T-cell (primary cell): Measurements from ENCODE around the gene SOCS2. TPM values are rescaled to one million over a fixed set of nuclear protein-coding genes. Genes with fewer than 3 reads are reported as not detected.

Source experiments
- ATAC-seq, 4 experiments: fragments of 200-7000 bp in 3 of 4; fragments of 150-1000 bp in 1 of 4; cut with Tn5 transposase; replicated peaks in 1 of 4; 1 replicate in 3 of 4; 2 replicates in 1 of 4; pipeline ENCODE4 v1.10.0; 2021; ENCODE audit warnings: moderate library complexity in 3 of 4, mild to moderate bottlenecking in 2 of 4, moderate number of reproducible peaks in 1 of 4
- CTCF ChIA-PET, 2 donors: fragments of 300-600 bp; sonication (Branson Sonifier 250); formaldehyde crosslinking; loops; one replicate each; lab custom pipeline; 2022; ENCODE audit warnings: antibody characterized with exemption in 2 of 2; lab: Charles Lee
- POLR2A ChIA-PET, 2 donors: fragments of 300-600 bp; sonication (Branson Sonifier 250); formaldehyde crosslinking; loops; one replicate each; lab custom pipeline; 2022; ENCODE audit warnings: antibody characterized with exemption in 2 of 2; lab: Charles Lee
- DNase-seq, 35 experiments: peaks; one replicate each; pipeline versions ENCODE4 v3.0.0 to v3.0.0-alpha.2; 2013 to 2023
- H3K27ac ChIP-seq: one replicate; pipeline ENCODE4 v1.5.1; 2013; ENCODE audit warnings: low read length
- H3K27me3 ChIP-seq, 2 experiments: replicated peaks in 1 of 2; 1 replicate in 1 of 2; 2 replicates in 1 of 2; pipeline versions ENCODE4 v1.6.1 to v1.7.0; 2013; ENCODE audit warnings: low read length in 1 of 2, mixed read lengths in 1 of 2; ENCODE audit not compliant: control insufficient read depth in 2 of 2, insufficient read depth in 2 of 2; ENCODE audit errors: extremely low read depth in 1 of 2
- H3K36me3 ChIP-seq, 2 donors: 1 replicate in 1 of 2; 2 replicates in 1 of 2; pipeline versions ENCODE4 v1.6.1 to v1.7.0; 2013; ENCODE audit warnings: low read length in 1 of 2; ENCODE audit not compliant: control insufficient read depth in 2 of 2, insufficient read depth in 1 of 2; ENCODE audit errors: extremely low read depth in 1 of 2
- H3K4me1 ChIP-seq, 2 experiments: 1 replicate in 1 of 2; 2 replicates in 1 of 2; pipeline versions ENCODE4 v1.6.1 to v1.7.0; 2013; ENCODE audit warnings: low read length in 2 of 2, mixed read lengths in 1 of 2; ENCODE audit not compliant: insufficient read depth in 2 of 2, control insufficient read depth in 1 of 2; ENCODE audit errors: extremely low read depth in 1 of 2
- H3K4me3 ChIP-seq, 2 donors: 1 replicate in 1 of 2; 2 replicates in 1 of 2; pipeline versions ENCODE4 v1.5.1 to v1.7.0; 2013; ENCODE audit warnings: mild to moderate bottlenecking in 2 of 2, low read length in 1 of 2, moderate library complexity in 1 of 2; ENCODE audit not compliant: control insufficient read depth in 1 of 2; ENCODE audit errors: extremely low read depth in 1 of 2
- H3K9me3 ChIP-seq: 2 replicates; pipeline ENCODE4 v1.7.0; 2013
- H3K27ac Mint-ChIP-seq, 2 donors: one replicate each; pipeline ENCODE4 v1.8.0; 2020 to 2021; ENCODE audit warnings: mild to moderate bottlenecking in 2 of 2, mixed read lengths in 2 of 2
- H3K27me3 Mint-ChIP-seq, 2 donors: one replicate each; pipeline ENCODE4 v1.8.0; 2021 to 2022; ENCODE audit warnings: mixed read lengths in 2 of 2
- H3K36me3 Mint-ChIP-seq: one replicate; pipeline ENCODE4 v1.8.0; 2021; ENCODE audit warnings: mixed read lengths
- H3K4me1 Mint-ChIP-seq, 3 donors: one replicate each; pipeline ENCODE4 v1.8.0; 2020 to 2022; ENCODE audit warnings: mixed read lengths in 3 of 3, mild to moderate bottlenecking in 1 of 3
- H3K4me3 Mint-ChIP-seq, 3 donors: one replicate each; pipeline ENCODE4 v1.8.0; 2020 to 2022; ENCODE audit warnings: mild to moderate bottlenecking in 3 of 3, mixed read lengths in 3 of 3, moderate library complexity in 3 of 3
- H3K9me3 Mint-ChIP-seq, 3 donors: one replicate each; pipeline ENCODE4 v1.8.0; 2020 to 2022; ENCODE audit warnings: mixed read lengths in 3 of 3
- WGBS: methylation state at CpG from one replicate; pipeline ENCODE4 v1.1.5; 2013; ENCODE audit warnings: missing lambda C conversion rate; ENCODE audit not compliant: insufficient coverage; 5-methylcytosine and 5-hydroxymethylcytosine counted together
- total RNA-seq, 35 experiments: library from RNA in 6 of 35; stranded (reverse) in 6 of 35; fragments of 120-200 nt in 1 of 35; gene quantifications; one replicate each; pipeline versions ENCODE4 v1.2.1 to v1.2.4 and lab custom pipeline; 2013 to 2026

Gene SOCS2
- total RNA-seq (10 to 100 TPM; 20.3 to 37.6 (median 29.5) TPM), total RNA-seq (lab: John Stamatoyannopoulos, UW) (2.8 to 95.4 (median 17.7) reads per million in 29 experiments)
- 25.5 TPM for total RNA-seq (2013)

DNA sequence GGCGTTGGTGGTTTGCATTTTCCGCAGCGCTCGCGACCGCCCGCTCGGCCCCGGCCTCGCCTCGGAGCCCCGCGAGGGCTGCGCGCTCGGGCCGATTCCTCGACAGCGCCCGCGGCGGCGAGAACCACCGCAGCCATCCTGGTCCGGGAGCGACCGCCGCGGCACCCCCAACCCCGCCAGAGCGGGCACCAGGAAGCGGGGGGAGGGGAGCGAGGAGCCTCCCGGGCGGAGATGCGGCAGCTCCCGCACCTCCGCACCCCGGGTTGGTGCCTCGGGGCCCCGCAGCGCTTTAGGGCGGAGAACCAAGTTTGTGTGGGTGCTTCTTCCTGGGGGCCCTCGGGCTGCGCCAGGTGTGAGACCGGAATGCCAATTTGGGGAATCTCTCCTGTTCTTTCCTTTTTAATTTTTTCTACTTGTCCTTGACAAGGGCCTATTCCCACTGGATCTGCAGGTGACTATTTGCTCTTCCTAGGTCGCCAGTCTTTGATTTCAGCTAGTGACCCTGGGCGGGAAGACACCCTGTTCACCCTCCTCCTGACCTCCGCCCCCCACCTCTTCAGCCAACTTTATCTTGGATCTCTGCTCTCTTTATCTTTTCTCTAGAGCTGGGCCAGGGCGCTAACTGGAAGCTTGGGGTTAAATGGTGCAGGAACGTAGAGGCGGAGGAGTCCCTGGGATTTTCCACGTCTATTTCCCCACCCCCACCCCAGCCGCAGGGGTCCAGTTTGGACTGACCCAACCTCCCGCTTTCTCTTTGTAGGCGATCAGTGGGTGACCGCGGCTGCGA is at the start of gene SOCS2:
TSS of gene SOCS2 (plus strand) at position 751 of the 787 bp plus-strand sequence. CDS start 223 bp downstream, outside the sequence.
- Mint-ChIP-seq H3K27me3 (peaks cover 0 to 7% of the 10 kb centered on the region in 2 donors), H3K9me3 (no peaks in the 10 kb centered on the region), H3K4me1 (peaks cover 25 to 53% (median 36%) of the 10 kb centered on the region in 3 donors), H3K4me3 (peak within 1 kb of the TSS; percentile 88 to 95 (median 93)), H3K27ac (peak within 1 kb of the TSS; percentile 23 to 87), H3K36me3 (peaks cover 11% of the 10 kb centered on the region)
- ChIA-PET POLR2A (interaction anchor here in 1 of 2 donors (0.6 kb wide), 1 partner anchor 534 kb away, joined by 3 read pairs; no protein-coding TSS in a partner anchor), CTCF (interaction anchor here in 1 of 2 donors (1.1 to 1.2 kb wide), 2 partner anchors 135 to 529 kb away, joined by 3 to 7 read pairs; no protein-coding TSS in a partner anchor)
- Histone ChIP-seq H3K4me1 (peaks cover 8 to 25% of the 10 kb centered on the region in 2 experiments), H3K27me3 (peaks cover 0 to 18% of the 10 kb centered on the region in 2 experiments), H3K36me3 (peaks cover 0 to 15% of the 10 kb centered on the region in 2 donors), H3K4me3 (peak within 1 kb of the TSS; percentile 88 to 97), H3K9me3 (no peaks in the 10 kb centered on the region), H3K27ac (peak within 1 kb of the TSS; percentile 65)
- ATAC-seq = no peak
- WGBS = under 1% methylated on average over 49 of the region's 59 CpGs
- DNase-seq = peak in 17 of 35 experiments; percentile 1 to 53 (median 12)

DNA sequence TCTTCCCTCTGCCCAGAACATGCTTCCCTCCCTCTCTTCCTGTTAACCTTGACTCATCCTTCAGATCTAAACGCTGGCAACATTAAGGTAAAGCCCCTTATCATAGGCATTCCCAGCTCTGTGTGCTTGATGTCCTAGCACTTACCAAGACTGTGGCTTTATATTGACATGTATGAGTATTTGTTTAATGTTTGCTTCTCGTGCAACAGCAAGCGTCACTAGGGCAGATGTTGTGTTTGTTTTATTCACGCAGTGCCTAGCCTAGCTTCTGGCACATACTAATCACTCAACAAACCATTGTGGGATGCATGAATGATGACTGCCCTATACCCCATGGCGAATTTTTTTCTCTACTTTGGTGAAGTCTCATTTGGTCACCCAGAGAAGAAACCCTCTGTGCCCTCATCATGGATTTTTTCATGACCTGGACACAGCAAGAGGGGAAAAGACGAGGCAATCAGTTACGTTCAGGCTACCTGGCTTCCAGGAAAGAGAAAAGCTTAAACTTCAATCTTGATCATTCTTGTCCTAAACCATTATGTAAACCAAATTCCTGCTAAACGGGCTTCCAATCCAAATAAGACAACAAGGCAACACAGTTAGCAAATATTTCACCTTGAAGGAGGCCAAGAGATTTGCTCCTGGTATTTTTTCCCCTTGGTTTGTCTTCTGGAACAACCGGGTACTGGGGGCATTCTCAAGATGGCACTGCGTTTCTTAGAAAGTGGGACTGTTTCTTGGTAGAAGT is 47.9 kb upstream of the SOCS2 start:
- ChIA-PET POLR2A (no interaction called here), CTCF (interaction anchor here (0.6 to 1.2 kb wide), 4 partner anchors 21 to 578 kb away, joined by 3 to 4 read pairs (median 3); no protein-coding TSS in a partner anchor)
- no peaks in the 10 kb centered on the region for H3K36me3 ChIP-seq
- H3K4me1 Mint-ChIP-seq = peaks cover 0 to 5% (median 2%) of the 10 kb centered on the region in 3 donors
- no peaks in the 10 kb centered on the region for H3K36me3 Mint-ChIP-seq
- WGBS = 74% methylated on average over 5 of the region's 10 CpGs
- peaks cover 0 to 15% of the 10 kb centered on the region in 2 experiments for H3K27me3 ChIP-seq
- no peak for ATAC-seq
- no peak overlapping the region for H3K4me3 ChIP-seq
- no peaks in the 10 kb centered on the region for H3K9me3 Mint-ChIP-seq
- H3K4me3 Mint-ChIP-seq = no peak overlapping the region
- no peak overlapping the region for H3K27ac Mint-ChIP-seq
- no peaks in the 10 kb centered on the region for H3K9me3 ChIP-seq
- H3K27me3 Mint-ChIP-seq = peaks cover 6 to 12% of the 10 kb centered on the region in 2 donors
- no peak for DNase-seq
- H3K4me1 ChIP-seq = no peaks in the 10 kb centered on the region
- no peak overlapping the region for H3K27ac ChIP-seq

DNA sequence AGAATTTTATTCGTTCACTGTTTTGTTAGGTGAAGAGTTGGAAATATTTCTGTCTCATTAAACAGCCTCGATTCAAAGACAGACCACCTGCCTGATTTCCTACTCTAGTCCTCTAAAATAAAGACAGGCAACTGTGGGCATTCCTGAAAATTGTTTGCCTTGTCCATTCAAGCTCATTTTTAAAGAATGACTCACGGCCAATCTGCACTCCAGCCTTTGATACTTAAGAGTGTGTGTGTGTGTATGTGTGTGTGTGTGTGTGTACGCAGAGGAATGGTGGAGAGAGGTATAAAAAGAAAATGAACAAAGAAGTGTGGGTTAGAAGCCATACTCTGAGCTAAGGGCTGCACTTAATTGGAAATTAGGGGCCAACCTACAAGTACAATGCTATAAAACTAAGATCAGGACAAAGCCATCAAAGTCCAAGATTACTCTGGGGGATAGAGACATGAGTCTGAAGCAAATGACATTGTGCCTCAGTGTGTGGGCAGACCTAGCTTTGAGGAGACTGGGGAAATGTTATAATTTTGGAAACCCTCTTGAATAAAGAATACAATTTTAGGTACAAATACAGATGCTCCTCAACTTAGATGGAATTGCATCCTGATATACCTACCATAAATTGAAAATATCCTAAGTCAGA is 45.6 kb upstream of the SOCS2 start:
- Mint-ChIP-seq H3K27ac (no peak overlapping the region), H3K36me3 (no peaks in the 10 kb centered on the region), H3K27me3 (peaks cover 6 to 12% of the 10 kb centered on the region in 2 donors), H3K4me3 (no peak overlapping the region), H3K9me3 (no peaks in the 10 kb centered on the region), H3K4me1 (peaks cover 9 to 16% (median 15%) of the 10 kb centered on the region in 3 donors)
- Histone ChIP-seq H3K27ac (no peak overlapping the region), H3K27me3 (peaks cover 0 to 12% of the 10 kb centered on the region in 2 experiments), H3K4me1 (peaks cover 0 to 3% of the 10 kb centered on the region in 2 experiments), H3K36me3 (no peaks in the 10 kb centered on the region), H3K9me3 (no peaks in the 10 kb centered on the region), H3K4me3 (no peak overlapping the region)
- 80% methylated on average over 2 of the region's 4 CpGs for WGBS
- no peak for DNase-seq
- POLR2A ChIA-PET = no interaction called here
- ATAC-seq = no peak
- CTCF ChIA-PET = interaction anchor here (0.6 to 0.9 kb wide), 4 partner anchors 21 to 574 kb away, joined by 3 to 7 read pairs (median 5); no protein-coding TSS in a partner anchor

GRCh38 chr12:93530358-93530757 is 42.1 kb upstream of the SOCS2 start:
- no peak overlapping the region for H3K27ac ChIP-seq
- Mint-ChIP-seq H3K4me3 (peak overlapping the region in 1 of 3 donors; percentile 14), H3K27me3 (peaks cover 3 to 4% of the 10 kb centered on the region in 2 donors), H3K36me3 (no peaks in the 10 kb centered on the region), H3K9me3 (no peaks in the 10 kb centered on the region), H3K27ac (peak overlapping the region in 1 of 2 donors; percentile 62), H3K4me1 (peaks cover 9 to 17% (median 17%) of the 10 kb centered on the region in 3 donors)
- CTCF ChIA-PET = interaction anchor here (0.5 to 0.7 kb wide), 3 partner anchors 27 to 607 kb away, joined by 3 to 8 read pairs (median 3); no protein-coding TSS in a partner anchor
- WGBS = no CpG with 5 or more reads among the region's 5 CpGs
- ATAC-seq (peak in 1 of 4 experiments; percentile 20), DNase-seq (no peak)
- POLR2A ChIA-PET = interaction anchor here (0.6 to 0.7 kb wide), 2 partner anchors 136 to 225 kb away, joined by 4 read pairs; no protein-coding TSS in a partner anchor
- peaks cover 0 to 3% of the 10 kb centered on the region in 2 experiments for H3K27me3 ChIP-seq
- no peaks in the 10 kb centered on the region for H3K36me3 ChIP-seq
- peaks cover 0 to 3% of the 10 kb centered on the region in 2 experiments for H3K4me1 ChIP-seq
- no peaks in the 10 kb centered on the region for H3K9me3 ChIP-seq
- no peak overlapping the region for H3K4me3 ChIP-seq

DNA sequence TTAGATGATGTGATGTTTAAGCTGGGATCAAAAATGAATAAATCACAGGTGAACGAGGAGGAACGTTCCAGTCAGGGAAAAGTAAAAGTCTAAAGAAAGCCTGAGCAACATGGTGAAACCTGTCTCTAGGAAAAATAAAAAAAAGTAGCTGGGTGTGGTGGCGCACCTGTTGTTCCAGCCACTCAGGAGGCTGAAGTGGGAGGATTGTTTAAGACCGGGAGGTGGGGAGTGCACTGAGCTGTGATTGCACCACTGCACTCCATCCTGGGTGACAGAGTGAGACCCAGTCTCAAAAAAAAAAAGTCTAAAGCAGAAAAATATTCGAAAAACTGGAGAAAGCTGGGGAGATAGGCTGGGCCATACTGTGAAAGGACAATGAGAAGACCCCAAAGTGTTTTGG is 39.2 kb upstream of the SOCS2 start:
- no peaks in the 10 kb centered on the region for H3K27me3 ChIP-seq
- Mint-ChIP-seq H3K36me3 (no peaks in the 10 kb centered on the region), H3K4me3 (no peak overlapping the region), H3K27ac (no peak overlapping the region), H3K9me3 (no peaks in the 10 kb centered on the region), H3K4me1 (peaks cover 19 to 35% (median 34%) of the 10 kb centered on the region in 3 donors), H3K27me3 (no peaks in the 10 kb centered on the region)
- ChIA-PET CTCF (interaction anchor here in 1 of 2 donors (0.7 kb wide), 1 partner anchor 10 kb away, joined by 3 read pairs; no protein-coding TSS in a partner anchor), POLR2A (no interaction called here)
- H3K36me3 ChIP-seq = no peaks in the 10 kb centered on the region
- WGBS = 92% methylated on average over 5 of the region's 5 CpGs
- ATAC-seq = no peak
- no peak overlapping the region for H3K4me3 ChIP-seq
- H3K4me1 ChIP-seq = peaks cover 0 to 9% of the 10 kb centered on the region in 2 experiments
- H3K9me3 ChIP-seq = no peaks in the 10 kb centered on the region
- no peak for DNase-seq
- no peak overlapping the region for H3K27ac ChIP-seq
